ENCODE measurements around the gene FBXO38.

FBXO38 gene

GRCh38 chr5:148347706-148348105 is 36.1 kb upstream of the FBXO38 start:
- no peak for DNase-seq (ENCODE audit: low read depth in 2 of 2)
- H3K4me3 ChIP-seq (replicated peaks in 1 of 2; ENCODE audit: low read depth in 2 of 2, low read length in 2 of 2) = no peak overlapping the region
- no peak for TF ChIP-seq CTCF (IDR thresholded peaks at IDR 0.05; ENCODE audit: low read depth, low read length)

GRCh38 chr5:148352696-148353095 is 31.1 kb upstream of the FBXO38 start:
- TF ChIP-seq CTCF (IDR thresholded peaks at IDR 0.05; ENCODE audit: low read depth, low read length) = no peak
- no peak overlapping the region for H3K4me3 ChIP-seq (replicated peaks in 1 of 2; ENCODE audit: low read depth in 2 of 2, low read length in 2 of 2)
- no peak for DNase-seq (ENCODE audit: low read depth in 2 of 2)

- TF ChIP-seq CTCF (IDR thresholded peaks at IDR 0.05; ENCODE audit: low read depth, low read length) = no peak
- no peak overlapping the region for H3K4me3 ChIP-seq (replicated peaks in 1 of 2; ENCODE audit: low read depth in 2 of 2, low read length in 2 of 2)
- DNase-seq (ENCODE audit: low read depth in 2 of 2) = no peak
Measured at GRCh38 chr5:148353634-148354033, 30.1 kb upstream of the FBXO38 start.

- no peak for TF ChIP-seq CTCF (IDR thresholded peaks at IDR 0.05; ENCODE audit: low read depth, low read length)
- no peak for DNase-seq (ENCODE audit: low read depth in 2 of 2)
- H3K4me3 ChIP-seq (replicated peaks in 1 of 2; ENCODE audit: low read depth in 2 of 2, low read length in 2 of 2) = no peak overlapping the region
Measured at GRCh38 chr5:148364343-148364742, 19.4 kb upstream of the FBXO38 start.

GRCh38 chr5:148368299-148368698 is 15.5 kb upstream of the FBXO38 start:
- DNase-seq (ENCODE audit: low read depth in 2 of 2) = no peak
- no peak for TF ChIP-seq CTCF (IDR thresholded peaks at IDR 0.05; ENCODE audit: low read depth, low read length)
- no peak overlapping the region for H3K4me3 ChIP-seq (replicated peaks in 1 of 2; ENCODE audit: low read depth in 2 of 2, low read length in 2 of 2)

- H3K4me3 ChIP-seq (replicated peaks in 1 of 2; ENCODE audit: low read depth in 2 of 2, low read length in 2 of 2) = no peak overlapping the region
- no peak for TF ChIP-seq CTCF (IDR thresholded peaks at IDR 0.05; ENCODE audit: low read depth, low read length)
- no peak for DNase-seq (ENCODE audit: low read depth in 2 of 2)
Measured at GRCh38 chr5:148372166-148372725, 11.5 kb upstream of the FBXO38 start.

- peak in 1 of 2 donors; percentile 24 for DNase-seq (ENCODE audit: low read depth in 2 of 2)
- TF ChIP-seq CTCF (IDR thresholded peaks at IDR 0.05; ENCODE audit: low read depth, low read length) = no peak
- no peak overlapping the region for H3K4me3 ChIP-seq (replicated peaks in 1 of 2; ENCODE audit: low read depth in 2 of 2, low read length in 2 of 2)
Measured at GRCh38 chr5:148372893-148373292, 10.9 kb upstream of the FBXO38 start.

Measured in cardiac fibroblast (primary cell).